IPS-18a (cell line): ENCODE data around the gene CDK5.

Experiments
- H3K27ac ChIP-seq: one replicate; pipeline ENCODE4 v1.5.1; 2013; ENCODE audit warnings: low read length
- H3K27me3 ChIP-seq: one replicate; pipeline ENCODE4 v1.6.1; 2013; ENCODE audit warnings: mild to moderate bottlenecking, low read length; ENCODE audit not compliant: control insufficient read depth, insufficient read depth
- H3K36me3 ChIP-seq: one replicate; pipeline ENCODE4 v1.6.1; 2013; ENCODE audit warnings: low read depth, low read length; ENCODE audit not compliant: control insufficient read depth
- H3K4me1 ChIP-seq: one replicate; pipeline ENCODE4 v1.6.1; 2013; ENCODE audit warnings: low read depth, low read length; ENCODE audit not compliant: control insufficient read depth
- H3K4me3 ChIP-seq: one replicate; pipeline ENCODE4 v1.5.1; 2013; ENCODE audit warnings: low read length
- H3K9ac ChIP-seq: one replicate; pipeline ENCODE4 v1.6.1; 2013; ENCODE audit warnings: mild to moderate bottlenecking, low read length, moderate library complexity
- H3K9me3 ChIP-seq: one replicate; pipeline ENCODE4 v1.6.1; 2013; ENCODE audit warnings: low read depth, low read length; ENCODE audit not compliant: control insufficient read depth

CDK5 gene

DNA sequence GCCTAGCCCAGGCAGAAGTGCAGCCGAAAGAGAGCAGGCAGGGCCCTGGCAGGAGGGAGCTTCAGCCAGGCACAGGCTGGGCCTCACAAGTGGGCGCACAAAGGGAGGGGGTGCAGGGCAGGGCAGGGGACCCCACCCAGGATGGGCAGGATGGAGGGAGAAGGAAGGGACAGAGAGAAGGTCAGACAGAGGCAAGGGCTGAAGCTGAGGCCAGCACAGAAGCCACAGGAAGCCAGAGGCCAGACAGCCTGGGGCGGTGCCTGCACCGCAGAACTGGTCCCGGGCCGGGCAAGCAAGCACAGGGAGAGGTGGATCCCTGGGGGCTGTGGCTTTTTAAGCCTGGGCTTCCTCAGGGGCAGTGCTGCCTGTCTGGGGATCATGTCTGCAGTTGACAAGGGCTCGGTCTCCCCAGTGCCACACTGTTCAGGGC is 50.2 kb downstream of the CDK5 start:
- H3K4me3 ChIP-seq, result no peak overlapping the region
- H3K9me3 ChIP-seq, result no peaks in the 10 kb centered on the region
- no peaks in the 10 kb centered on the region for H3K36me3 ChIP-seq
- no peak overlapping the region for H3K9ac ChIP-seq
- no peak overlapping the region for H3K27ac ChIP-seq
- H3K4me1 ChIP-seq, result peaks cover 11% of the 10 kb centered on the region
- peaks cover 5% of the 10 kb centered on the region for H3K27me3 ChIP-seq

DNA sequence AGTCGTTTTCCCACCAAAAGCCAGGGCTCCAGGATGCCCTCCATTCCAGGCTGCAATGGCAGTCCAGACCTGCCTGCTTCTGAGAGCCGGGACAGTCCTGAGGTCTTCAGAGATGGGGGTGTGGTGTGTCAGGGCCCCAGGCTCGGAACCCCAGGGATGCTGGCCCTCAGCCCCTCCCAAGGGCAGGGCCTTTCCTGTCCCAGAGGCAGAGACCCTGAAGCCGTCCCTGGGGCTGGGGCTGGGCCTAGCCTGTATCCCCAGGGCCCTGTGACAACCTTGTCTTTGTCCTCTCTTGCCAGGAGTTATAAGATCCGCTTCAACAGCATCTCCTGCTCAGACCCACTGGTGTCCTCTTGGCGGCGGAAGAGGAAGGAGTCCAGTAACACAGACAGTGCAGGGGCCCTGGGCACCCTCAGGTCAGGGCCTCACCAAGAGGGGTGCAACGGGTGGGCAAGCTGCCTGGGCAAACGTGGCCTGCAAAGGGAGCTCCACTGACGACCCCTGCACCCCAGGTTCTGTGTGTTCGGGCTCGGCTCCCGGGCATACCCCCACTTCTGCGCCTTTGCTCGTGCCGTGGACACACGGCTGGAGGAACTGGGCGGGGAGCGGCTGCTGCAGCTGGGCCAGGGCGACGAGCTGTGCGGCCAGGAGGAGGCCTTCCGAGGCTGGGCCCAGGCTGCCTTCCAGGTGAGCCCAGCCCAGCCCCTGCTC is 51.0 kb downstream of the CDK5 start:
- Histone ChIP-seq H3K27ac (no peak overlapping the region), H3K27me3 (no peaks in the 10 kb centered on the region), H3K4me3 (no peak overlapping the region), H3K9me3 (no peaks in the 10 kb centered on the region), H3K9ac (no peak overlapping the region), H3K36me3 (no peaks in the 10 kb centered on the region), H3K4me1 (peaks cover 11% of the 10 kb centered on the region)

- peaks cover 7% of the 10 kb centered on the region for H3K4me1 ChIP-seq
- no peaks in the 10 kb centered on the region for H3K9me3 ChIP-seq
- no peak overlapping the region for H3K27ac ChIP-seq
- H3K27me3 ChIP-seq, result no peaks in the 10 kb centered on the region
- H3K4me3 ChIP-seq, result no peak overlapping the region
- no peak overlapping the region for H3K9ac ChIP-seq
- H3K36me3 ChIP-seq, result no peaks in the 10 kb centered on the region
Observed at GRCh38 chr7:151005566-151005965, 52.1 kb downstream of the CDK5 start.
